Measurements from ENCODE around the gene OSBPL5.

The OSBPL5 gene

DNA sequence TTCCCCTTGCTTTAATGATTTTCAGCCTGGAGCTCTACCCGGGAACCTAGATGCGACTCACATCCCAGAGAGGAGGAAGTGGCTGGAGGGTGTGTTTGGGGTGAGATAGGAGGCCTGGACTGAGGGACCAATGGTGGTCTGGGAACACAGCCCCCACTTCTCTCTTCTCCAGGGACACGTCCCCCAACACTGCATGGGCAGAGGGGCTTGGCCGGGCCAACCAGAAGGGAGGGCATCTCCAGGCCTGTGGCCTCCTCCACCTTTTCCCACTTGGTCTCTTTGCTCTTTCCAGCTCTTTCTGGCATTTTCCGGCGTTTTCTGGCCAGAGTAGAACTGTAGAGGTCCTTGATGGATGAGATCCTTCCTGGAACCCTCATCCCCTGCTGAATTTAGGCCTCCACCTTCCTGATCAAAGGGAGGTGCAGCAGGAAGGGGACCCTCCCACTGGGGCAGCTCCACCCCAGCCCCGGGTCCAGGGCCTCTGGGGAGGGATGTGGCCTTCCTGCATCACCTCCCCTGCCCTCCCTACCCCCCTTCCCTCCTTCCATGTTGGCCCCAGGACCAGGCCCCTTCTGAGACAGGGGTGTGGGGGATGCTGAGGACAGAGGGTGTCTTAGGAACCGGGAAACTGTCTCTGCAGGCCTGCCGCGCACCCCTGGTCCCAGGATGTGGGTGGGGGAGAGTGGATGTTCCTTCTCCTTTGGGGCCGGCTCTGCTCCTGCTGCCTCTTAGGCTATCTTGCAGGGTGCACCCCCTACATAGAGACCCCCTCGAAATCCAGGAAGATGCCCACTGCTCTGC lies 29.1 kb upstream of the OSBPL5 start:
- no peak overlapping the region for H3K4me3 ChIP-seq (ENCODE audit: low read length)
- TF ChIP-seq, protein P1, sequence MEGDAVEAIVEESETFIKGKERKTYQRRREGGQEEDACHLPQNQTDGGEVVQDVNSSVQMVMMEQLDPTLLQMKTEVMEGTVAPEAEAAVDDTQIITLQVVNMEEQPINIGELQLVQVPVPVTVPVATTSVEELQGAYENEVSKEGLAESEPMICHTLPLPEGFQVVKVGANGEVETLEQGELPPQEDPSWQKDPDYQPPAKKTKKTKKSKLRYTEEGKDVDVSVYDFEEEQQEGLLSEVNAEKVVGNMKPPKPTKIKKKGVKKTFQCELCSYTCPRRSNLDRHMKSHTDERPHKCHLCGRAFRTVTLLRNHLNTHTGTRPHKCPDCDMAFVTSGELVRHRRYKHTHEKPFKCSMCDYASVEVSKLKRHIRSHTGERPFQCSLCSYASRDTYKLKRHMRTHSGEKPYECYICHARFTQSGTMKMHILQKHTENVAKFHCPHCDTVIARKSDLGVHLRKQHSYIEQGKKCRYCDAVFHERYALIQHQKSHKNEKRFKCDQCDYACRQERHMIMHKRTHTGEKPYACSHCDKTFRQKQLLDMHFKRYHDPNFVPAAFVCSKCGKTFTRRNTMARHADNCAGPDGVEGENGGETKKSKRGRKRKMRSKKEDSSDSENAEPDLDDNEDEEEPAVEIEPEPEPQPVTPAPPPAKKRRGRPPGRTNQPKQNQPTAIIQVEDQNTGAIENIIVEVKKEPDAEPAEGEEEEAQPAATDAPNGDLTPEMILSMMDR (IDR thresholded peaks at IDR 0.05; ENCODE audit: low read depth, low read length) = no peak
- TF ChIP-seq EZH2phosphoT487 (IDR thresholded peaks at IDR 0.05; ENCODE audit: low read depth) = no peak
- H2AFZ ChIP-seq (ENCODE audit: low read depth, low read length) = no peak overlapping the region
- no peak overlapping the region for H3K27ac ChIP-seq (ENCODE audit: low read length)
- H3K36me3 ChIP-seq (replicated peaks; ENCODE audit: low read depth, low read length) = no peaks in the 10 kb centered on the region
- no peaks in the 10 kb centered on the region for H3K79me2 ChIP-seq (ENCODE audit: low read length)
- H4K20me1 ChIP-seq (ENCODE audit: insufficient read depth, low read length) = no peaks in the 10 kb centered on the region
- H3K4me2 ChIP-seq (ENCODE audit: low read length) = no peak overlapping the region
- no peak overlapping the region for H3K9ac ChIP-seq (ENCODE audit: low read length)
- H3K4me1 ChIP-seq (ENCODE audit: low read length) = no peaks in the 10 kb centered on the region
- no peaks in the 10 kb centered on the region for H3K9me3 ChIP-seq (ENCODE audit: insufficient read depth, low read length)
- H3K27me3 ChIP-seq (ENCODE audit: low read depth, low read length) = no peaks in the 10 kb centered on the region

DNA sequence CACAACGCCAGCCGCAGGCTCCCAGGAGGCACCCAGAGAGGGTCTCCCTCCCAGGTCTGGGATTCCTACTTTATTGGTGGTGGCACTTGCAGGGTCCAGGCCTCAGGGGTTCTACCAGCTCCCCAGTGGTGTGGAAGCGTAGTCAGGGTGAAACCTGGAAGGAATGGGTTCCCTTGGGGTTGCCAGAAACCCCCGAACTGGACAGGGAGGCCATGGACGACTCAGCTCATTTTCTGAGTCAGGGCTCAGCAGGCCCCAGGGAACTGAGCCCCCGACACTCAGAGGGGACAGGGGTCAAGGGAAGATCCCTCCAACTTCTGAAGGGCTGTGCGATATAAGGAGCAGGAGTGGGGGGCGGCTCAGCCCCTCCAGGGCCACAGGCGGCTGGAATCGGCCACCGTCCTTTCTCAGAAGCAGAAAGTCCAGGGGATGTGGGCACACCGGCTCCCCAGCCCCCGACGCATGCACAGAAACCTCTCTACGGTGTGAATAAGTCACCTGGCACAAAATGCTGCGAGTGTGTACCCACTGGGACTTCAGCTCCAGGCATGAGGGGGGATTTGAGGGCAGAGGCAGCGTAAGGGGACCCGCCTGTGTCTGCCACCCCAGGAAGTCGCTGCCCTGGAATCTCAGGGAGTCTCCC lies 28.4 kb upstream of the OSBPL5 start:
- Histone ChIP-seq H3K4me1 (ENCODE audit: low read length) (no peaks in the 10 kb centered on the region), H3K4me2 (ENCODE audit: low read length) (no peak overlapping the region), H3K27ac (ENCODE audit: low read length) (no peak overlapping the region), H3K36me3 (replicated peaks; ENCODE audit: low read depth, low read length) (no peaks in the 10 kb centered on the region), H3K4me3 (ENCODE audit: low read length) (no peak overlapping the region), H3K9ac (ENCODE audit: low read length) (no peak overlapping the region), H2AFZ (ENCODE audit: low read depth, low read length) (no peak overlapping the region), H4K20me1 (ENCODE audit: insufficient read depth, low read length) (no peaks in the 10 kb centered on the region), H3K27me3 (ENCODE audit: low read depth, low read length) (no peaks in the 10 kb centered on the region), H3K79me2 (ENCODE audit: low read length) (no peaks in the 10 kb centered on the region), H3K9me3 (ENCODE audit: insufficient read depth, low read length) (no peaks in the 10 kb centered on the region)
- TF ChIP-seq, protein P1 (IDR thresholded peaks at IDR 0.05; ENCODE audit: low read depth, low read length) = no peak
- TF ChIP-seq EZH2phosphoT487 (IDR thresholded peaks at IDR 0.05; ENCODE audit: low read depth) = no peak

DNA sequence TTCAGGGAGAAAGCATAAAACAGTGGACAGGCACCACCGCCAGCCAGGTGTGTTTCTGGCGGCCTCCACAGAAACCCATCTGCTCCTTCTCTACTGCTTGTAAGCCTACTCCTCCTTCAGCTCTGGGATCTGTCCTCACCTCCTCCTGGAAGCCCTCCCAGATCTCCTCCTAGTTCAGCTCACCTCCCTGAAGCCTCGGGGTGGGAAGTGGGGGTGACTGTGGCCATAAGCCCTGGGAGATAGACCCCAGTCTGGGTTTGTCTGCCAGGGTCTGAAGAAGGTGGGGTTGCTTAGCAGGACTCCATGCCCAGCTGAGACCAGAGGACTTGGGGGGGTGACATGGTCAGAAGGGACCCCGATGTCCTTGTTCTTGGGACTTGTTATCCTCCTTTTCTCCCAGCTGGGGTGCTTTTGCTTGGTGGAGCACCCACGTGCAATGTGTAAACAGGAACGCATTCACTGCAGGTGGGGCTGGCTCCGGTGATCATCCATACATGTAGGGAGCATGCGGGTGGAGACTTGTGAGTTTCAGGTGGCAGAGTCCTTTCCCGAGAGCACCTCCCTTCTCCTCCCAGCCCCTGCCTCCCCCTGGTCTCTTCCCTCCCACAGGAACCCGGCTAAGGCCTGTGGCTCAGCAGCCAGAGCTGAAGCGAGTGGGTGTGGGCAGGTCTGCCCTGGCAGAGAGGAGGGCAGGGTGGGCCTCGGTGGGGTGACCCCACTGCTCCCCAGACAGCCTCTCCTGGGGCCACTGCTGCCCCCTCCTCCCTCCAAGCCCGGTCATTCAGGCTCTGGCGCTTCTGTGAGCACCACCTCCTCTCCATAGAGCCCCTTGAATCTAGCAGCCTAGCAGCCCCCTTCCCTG lies 27.6 kb upstream of the OSBPL5 start:
- no peaks in the 10 kb centered on the region for H3K9me3 ChIP-seq (ENCODE audit: insufficient read depth, low read length)

More for the DNA sequence above, 27.6 kb upstream of the OSBPL5 start:
- H3K9ac ChIP-seq (ENCODE audit: low read length) = no peak overlapping the region
- no peak overlapping the region for H3K4me2 ChIP-seq (ENCODE audit: low read length)
- no peak overlapping the region for H3K27ac ChIP-seq (ENCODE audit: low read length)
- H4K20me1 ChIP-seq (ENCODE audit: insufficient read depth, low read length) = no peaks in the 10 kb centered on the region
- H3K27me3 ChIP-seq (ENCODE audit: low read depth, low read length) = no peaks in the 10 kb centered on the region
- H2AFZ ChIP-seq (ENCODE audit: low read depth, low read length) = no peak overlapping the region
- TF ChIP-seq EZH2phosphoT487 (IDR thresholded peaks at IDR 0.05; ENCODE audit: low read depth) = no peak
- TF ChIP-seq, protein P1 (IDR thresholded peaks at IDR 0.05; ENCODE audit: low read depth, low read length) = no peak
- no peaks in the 10 kb centered on the region for H3K79me2 ChIP-seq (ENCODE audit: low read length)
- H3K36me3 ChIP-seq (replicated peaks; ENCODE audit: low read depth, low read length) = no peaks in the 10 kb centered on the region
- no peak overlapping the region for H3K4me3 ChIP-seq (ENCODE audit: low read length)
- no peaks in the 10 kb centered on the region for H3K4me1 ChIP-seq (ENCODE audit: low read length)
